Germinal center (tissue), 1 donor: ENCODE measurements around the gene PRPF6.
"Not testable (repeated sequence)": the region's sequence is repeated elsewhere in the genome, so short reads cannot be mapped to it uniquely, and the experiment has no call there.

Experiments
- DNase-seq: peaks from one replicate; pipeline ENCODE4 v3.0.0; 2012; ENCODE audit warnings: mixed read lengths, low spot score

The PRPF6 gene

GRCh38 chr20:64012385-64013154 lies 31.6 kb downstream of the PRPF6 start:
- DNase-seq = not testable (repeated sequence)

DNA sequence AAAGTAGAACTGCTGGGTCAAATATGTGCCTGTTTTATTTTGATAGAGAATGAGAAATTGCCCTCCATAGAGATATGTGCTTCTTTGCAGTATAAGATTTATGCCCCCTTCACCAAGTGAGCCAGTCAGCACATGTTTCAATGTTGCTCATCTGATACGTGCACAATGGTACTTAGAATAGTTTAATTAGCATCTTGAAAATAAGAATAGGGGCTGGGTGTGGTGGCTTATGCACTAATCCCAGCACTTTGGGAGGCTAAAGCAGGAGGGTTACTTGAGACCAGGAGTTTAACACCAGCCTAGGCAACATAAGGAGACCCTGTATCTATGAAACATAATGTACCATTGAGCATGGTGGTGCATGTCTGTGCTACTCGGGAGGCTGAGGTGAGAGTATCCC lies 34.7 kb downstream of the PRPF6 start:
- DNase-seq = no peak

DNA sequence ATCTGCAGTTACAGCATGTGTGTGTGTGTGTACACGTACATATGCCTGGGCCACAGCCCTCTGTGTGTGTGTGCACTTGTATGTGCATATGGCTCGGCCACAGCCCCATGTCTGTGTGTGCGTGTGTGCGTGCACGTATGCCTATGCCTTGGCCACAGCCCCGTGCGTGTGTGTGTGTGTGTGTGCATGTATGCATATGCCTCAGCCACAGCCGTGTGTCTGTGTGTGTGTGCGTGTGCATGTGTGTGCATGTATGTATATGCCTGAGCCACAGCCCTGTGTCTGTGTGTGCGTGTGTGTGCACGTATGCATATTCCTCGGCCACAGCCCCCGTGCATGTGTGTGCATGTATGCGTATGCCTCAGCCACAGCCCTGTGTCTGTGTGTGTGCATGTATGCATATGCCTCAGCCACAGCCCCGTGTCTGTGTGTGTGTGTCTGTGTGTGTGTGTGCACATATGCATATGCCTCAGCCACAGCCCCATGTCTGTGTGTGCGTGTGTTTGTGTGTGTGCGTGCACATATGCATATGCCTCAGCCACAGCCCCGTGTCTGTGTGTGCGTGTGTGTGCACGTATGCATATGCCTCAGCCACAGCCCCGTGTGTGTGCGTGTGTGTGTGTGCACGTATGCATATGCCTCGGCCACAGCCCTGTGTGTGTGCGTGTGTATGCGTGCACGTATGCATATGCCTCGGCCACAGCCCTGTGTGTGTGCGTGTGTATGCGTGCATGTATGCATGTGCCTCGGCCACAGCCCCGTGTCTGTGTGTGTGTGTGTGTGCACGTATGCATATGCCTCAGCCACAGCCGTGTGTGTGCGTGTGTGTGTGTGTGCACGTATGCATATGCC lies 40.4 kb downstream of the PRPF6 start:
- DNase-seq = no peak

DNA sequence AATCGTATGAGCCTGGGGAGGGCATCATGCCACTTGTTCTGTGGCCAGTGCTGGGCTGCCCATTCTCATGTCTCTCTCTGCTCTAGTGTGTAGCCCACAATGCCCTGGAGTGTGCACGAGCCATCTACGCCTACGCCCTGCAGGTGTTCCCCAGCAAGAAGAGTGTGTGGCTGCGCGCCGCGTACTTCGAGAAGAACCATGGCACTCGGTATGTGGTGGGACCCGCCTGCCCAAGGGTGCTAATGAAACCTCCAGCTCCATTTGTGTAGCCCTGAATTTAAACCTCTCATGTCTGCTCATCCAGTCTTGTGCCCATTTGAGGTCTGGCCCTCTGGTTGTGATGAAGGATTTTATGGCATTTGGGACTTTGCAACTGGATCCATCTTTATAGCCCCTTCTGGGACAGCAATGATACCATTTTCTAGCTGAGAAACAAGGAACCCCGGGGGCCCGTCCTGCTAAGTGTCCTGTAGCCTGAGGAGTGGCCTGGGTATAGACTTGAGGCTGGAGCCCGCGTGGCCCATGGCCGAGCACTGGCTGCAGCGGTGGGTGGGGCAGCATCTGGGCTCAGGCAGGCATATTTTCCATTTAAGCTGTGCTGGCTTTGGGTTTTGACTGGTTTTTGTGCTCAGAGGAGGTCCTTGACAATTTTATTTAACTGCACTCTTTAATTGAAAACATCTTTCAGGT lies 41.9 kb downstream of the PRPF6 start:
- DNase-seq = no peak

DNA sequence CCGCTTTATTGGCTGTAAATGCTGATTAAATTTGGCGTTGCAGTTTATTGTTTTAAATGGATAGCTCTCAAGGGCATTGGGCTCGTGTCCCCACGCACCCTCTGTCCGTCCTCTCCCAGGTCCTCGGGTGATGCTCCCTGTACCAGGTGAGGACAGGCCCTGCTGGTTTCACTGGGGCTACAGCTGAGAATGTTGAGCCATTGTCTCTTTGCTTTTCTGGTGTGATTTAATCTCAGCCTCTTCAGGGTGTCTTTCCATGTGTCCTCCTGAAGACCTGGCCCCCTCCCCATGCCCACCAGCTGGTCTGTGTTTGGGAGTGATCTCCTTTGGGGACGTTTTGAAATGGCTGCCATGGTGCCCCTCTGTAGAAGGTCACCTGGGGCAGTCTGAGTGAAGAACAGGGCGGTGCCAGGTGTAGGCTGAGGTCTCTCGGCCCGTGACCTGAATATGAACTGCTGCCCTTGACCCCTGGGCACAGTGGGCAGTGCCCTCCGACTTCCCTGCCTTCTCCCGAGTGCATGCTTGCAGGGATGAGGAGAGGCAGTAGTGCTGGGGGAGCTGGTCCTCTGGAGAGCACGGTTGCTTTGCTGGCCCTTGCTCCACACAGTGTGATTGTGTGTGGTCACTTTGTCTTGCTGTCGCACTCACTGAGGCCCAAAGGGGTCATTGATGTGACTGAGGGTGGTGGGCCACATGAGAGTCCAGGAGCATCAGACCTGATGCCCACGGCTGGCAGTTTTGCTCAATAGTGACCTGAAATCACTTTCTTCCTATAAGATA lies 42.6 kb downstream of the PRPF6 start:
- DNase-seq = no peak

GRCh38 chr20:64024141-64024990 lies 43.4 kb downstream of the PRPF6 start:
- DNase-seq = no peak

DNA sequence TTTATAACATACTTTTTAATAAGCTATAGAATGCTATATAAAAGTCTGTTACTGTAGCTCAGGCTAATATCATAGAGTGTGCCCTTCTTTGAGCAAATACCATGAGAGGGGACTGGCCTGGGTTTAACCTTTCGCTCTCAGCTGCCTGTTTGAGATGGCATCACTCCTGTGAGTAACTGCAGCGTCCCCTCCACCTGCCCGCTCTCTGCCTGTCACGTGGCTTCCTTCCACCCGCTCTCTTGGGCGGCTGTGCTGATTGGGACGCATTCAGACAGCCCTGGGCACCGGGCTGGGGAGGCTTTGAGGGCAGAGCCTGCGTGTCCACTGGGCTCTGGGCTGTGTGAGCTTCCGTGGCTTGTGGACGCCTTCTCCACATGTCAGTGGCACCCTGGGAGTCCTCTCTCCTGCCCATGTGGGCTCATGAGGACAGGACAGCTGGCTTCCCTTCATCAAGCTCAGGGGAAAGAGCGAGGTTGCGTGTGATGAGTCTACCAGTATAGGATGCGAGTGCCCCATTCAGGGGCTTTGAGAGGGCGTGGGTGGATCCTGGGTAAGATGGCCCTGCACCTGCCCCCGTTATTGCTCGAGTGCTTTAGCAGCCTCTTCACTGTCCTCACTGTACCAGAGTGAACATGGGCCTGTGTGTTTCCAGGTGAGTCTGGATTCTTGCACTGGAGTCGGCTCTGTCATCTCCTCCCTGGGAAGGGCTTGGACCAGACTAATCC lies 44.3 kb downstream of the PRPF6 start:
- no peak for DNase-seq

- no peak for DNase-seq
Measured at GRCh38 chr20:64025826-64026412, 45.0 kb downstream of the PRPF6 start.

DNA sequence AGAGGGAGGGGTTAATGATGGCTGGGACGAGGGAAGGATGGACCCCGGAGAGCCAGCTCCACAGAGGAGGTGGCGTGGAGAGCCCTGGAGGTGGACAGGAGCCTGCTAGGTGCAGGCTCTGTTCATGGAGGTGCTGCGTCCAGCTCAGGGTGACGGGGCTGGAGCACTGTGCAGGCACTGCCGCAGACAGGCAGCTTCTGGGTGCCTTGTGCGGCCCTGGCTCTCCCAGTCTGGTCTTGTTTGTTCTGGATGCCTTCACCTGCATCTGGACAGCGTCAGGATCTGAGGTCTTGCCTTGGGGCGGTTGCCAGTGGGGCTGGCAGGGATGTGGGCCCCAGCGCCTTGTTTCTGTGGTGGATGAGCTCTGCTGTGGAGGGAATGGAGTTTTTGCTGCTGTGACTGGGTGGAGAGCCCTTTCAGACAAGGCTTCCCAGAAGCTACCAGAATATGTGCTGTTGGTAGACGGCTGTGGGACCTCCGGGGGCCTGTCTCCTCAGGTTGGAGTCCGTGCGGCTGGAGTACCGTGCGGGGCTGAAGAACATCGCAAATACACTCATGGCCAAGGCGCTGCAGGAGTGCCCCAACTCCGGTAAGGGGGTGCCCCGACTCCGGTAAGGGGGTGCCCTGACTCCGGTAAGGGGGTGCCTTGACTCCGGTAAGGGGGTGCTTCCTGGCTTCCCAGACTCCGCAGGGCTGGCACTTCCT lies 47.2 kb downstream of the PRPF6 start:
- no peak for DNase-seq

- no peak for DNase-seq
Measured at GRCh38 chr20:64029293-64030117, 48.6 kb downstream of the PRPF6 start.

DNA sequence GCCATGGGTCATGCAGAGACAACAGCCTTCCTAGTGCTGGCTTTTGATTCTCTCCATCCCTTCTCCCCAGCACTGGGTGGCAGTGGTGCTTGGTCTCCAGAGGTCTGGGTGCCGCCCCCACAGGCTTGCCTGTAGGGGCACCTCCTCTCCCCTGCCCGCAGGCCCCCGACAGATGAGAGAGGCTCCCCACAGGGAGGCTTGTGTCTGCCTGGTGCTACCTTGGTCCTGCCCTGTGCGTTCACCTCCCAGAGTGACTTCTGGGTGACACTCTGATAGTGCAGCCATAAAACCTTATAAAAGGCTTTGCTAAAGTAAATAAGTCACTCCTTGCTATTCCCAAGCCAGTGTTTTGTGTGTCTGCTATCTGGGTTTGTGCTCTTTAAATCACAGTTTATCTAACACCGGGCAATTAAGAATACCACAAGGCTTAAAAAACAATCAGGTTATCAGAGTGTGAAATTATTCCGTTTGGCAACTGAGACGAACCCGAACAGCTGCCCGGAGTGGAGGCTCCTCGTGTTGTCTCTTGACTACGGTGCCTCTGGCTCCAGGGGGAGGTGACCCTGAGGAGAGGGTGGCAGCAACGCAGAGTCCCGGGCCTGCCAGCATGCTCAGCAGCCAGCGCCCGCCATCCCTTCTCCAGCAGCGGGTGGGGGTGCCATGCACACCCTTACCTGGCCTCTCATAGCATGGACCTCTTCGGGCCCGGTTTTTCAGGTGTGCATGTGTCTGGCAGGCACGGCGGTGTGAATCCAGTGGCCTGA lies 49.6 kb downstream of the PRPF6 start:
- DNase-seq = no peak

GRCh38 chr20:64031822-64032314 lies 50.9 kb downstream of the PRPF6 start:
- DNase-seq = no peak

DNA sequence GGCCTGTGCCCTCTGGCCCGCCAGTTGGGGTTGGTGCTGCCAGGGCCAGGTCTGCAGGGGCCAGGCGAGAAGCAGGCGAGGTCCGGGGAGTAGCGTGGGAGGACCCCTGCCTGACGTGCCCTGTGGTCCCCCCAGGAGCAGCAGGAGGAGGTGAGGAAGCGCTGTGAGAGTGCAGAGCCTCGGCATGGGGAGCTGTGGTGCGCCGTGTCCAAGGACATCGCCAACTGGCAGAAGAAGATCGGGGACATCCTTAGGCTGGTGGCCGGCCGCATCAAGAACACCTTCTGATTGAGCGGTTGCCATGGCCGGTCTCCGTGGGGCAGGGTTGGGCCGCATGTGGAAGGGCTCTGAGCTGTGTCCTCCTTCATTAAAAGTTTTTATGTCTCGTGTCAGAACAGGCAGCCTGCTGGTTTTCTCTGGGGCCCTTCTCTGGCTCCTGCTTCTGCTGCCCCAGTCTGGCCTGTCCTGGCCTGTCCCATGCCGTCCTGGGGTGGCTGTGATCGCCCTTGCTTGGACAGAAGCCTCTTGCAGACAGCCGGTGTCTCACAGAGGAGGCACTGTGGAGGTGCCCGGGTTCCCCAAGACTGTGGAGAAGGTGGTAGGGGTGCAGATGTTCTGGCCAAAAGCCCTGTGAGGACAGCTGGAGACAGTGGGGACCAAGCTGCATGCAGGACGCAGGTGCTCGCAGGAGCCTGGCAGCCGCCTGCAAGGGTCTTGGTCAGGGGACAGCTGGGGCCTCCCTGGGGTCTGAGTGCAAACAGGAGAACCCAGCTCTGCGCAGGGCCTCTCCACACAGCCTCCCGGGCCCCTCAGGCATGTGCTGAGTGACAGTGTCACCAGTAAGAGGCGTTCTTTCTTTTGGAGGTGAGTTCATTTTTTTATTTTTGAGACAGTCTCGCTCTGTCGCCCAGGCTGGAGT lies 52.0 kb downstream of the PRPF6 start:
- DNase-seq = no peak

DNA sequence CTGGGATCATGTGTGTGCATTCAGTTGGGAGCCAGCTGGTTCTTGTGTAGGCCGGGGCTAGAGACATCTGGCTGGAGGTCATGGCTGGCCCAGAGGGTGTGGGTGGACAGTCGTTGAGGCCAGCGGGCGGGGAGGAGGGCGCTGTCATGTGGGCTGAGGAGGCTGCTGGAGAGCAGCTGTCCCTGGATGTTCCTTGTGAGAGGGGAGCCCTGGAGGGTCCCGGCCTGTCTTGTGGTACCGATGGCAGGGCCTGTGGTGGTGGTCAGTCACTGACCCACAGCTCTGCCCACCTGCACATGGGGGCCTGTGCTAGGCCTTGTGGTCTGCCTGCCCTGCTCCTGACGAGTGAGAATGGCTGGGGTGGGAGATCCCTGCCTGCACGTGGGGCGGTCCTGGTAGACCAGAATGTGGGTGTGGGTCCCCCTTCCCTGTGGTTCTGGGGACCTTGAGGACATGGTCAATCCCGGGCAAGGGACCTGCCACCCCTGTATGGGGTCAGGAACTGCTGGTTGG lies 53.1 kb downstream of the PRPF6 start:
- DNase-seq = no peak

DNA sequence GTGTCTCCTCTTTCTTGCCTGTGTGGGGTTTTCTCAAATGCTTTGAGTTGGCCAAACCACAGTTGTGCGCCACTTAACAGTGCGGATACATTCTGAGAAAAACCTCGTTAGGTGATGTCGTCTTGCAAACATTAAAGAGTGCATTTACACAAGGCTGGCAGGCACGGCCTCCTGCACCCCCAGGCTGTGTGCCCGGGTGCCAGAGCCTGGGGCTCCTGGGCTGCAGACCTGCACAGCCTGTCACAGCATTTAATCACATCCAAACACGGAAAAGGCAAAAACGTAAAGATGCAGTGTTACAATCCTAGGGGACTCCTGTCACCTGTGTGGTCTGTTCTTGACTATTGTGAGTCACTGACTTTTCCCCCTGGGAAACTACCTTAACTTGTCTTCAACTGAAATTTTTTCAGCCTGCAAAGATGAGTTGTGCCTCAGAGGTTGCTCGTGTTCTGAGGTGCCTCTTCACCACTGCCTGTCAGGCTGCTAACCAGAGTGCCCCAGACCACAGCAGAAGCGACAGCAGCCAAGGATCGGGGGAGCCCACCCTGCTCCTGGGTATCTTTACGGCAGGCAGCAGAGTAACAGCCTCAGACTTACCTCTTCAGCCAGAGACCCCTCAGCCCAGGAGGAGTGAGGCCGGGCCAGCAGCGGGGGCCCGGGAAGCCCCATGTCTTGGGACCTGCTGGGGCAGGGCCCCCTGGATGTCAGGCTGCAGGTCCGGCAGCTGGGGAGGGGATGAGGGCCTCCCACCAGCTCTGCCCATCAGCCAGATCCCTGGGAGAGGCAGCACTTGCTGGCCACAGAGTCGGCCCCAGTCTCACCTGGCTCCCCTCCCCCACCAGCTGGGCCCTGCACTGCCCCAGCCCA lies 54.4 kb downstream of the PRPF6 start:
- no peak for DNase-seq
